Ishikawa (cell line): ENCODE measurements around the gene DNASE1L2.

Experiments used
- CEBPB ChIP-seq: IDR thresholded peaks from 2 replicates; pipeline ENCODE4 v1.6.1; 2012
- EP300 ChIP-seq: IDR thresholded peaks from 2 replicates; pipeline ENCODE4 v1.6.1; 2012; ENCODE audit warnings: borderline replicate concordance
- TEAD4 ChIP-seq: IDR thresholded peaks from 2 replicates; pipeline ENCODE4 v1.6.1; 2012
- TF ChIP-seq, protein P1 (sequence below): IDR thresholded peaks from 2 replicates; pipeline ENCODE4 v1.6.1; 2012; ENCODE audit warnings: low read depth, mild to moderate bottlenecking

DNA sequence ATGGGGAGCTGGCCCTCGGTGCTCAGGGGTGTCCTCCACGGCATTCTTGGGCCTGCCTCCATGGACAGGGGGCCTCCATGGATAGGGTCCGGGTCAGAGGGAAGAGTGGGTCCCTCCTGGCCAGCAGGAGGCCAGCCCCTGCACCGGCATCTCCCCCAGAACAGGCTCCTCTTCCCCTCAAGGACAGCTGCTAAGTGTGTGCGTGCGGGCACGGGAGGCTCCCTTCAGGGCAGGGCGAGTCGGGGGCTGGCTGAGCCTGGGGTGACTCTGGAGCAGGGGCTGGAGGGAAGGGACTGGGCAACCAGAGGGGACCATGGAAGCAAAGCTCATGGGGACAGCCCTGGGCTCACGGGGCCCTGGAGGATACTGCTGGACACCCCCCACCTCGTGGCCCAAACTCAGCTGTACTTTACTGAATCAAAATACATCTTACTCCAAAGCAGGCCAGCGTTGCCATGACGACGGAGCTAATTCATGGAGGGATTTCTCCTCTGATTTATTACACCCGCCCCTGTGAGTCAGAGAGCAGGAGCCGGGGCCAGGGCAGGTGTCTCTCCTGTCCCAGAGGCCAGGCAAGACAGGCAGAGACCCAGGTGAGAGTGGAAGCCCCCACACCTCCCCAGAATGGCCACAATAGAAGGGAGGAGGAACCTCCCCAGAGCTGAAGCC lies 41.9 kb upstream of the DNASE1L2 start:
- no peak for TF ChIP-seq TEAD4
- TF ChIP-seq CEBPB: no peak
- TF ChIP-seq, protein P1, sequence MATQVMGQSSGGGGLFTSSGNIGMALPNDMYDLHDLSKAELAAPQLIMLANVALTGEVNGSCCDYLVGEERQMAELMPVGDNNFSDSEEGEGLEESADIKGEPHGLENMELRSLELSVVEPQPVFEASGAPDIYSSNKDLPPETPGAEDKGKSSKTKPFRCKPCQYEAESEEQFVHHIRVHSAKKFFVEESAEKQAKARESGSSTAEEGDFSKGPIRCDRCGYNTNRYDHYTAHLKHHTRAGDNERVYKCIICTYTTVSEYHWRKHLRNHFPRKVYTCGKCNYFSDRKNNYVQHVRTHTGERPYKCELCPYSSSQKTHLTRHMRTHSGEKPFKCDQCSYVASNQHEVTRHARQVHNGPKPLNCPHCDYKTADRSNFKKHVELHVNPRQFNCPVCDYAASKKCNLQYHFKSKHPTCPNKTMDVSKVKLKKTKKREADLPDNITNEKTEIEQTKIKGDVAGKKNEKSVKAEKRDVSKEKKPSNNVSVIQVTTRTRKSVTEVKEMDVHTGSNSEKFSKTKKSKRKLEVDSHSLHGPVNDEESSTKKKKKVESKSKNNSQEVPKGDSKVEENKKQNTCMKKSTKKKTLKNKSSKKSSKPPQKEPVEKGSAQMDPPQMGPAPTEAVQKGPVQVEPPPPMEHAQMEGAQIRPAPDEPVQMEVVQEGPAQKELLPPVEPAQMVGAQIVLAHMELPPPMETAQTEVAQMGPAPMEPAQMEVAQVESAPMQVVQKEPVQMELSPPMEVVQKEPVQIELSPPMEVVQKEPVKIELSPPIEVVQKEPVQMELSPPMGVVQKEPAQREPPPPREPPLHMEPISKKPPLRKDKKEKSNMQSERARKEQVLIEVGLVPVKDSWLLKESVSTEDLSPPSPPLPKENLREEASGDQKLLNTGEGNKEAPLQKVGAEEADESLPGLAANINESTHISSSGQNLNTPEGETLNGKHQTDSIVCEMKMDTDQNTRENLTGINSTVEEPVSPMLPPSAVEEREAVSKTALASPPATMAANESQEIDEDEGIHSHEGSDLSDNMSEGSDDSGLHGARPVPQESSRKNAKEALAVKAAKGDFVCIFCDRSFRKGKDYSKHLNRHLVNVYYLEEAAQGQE: no peak
- TF ChIP-seq EP300: no peak
